ENCODE measurements around the gene KCNMA1. TPM values are rescaled to one million over a fixed set of nuclear protein-coding genes. Genes with fewer than 3 reads are reported as not detected.

Gene KCNMA1
- total RNA-seq, 3 donors from 2014 or later, result 13.6 to 37.8 (median 15.1) TPM

GRCh38 chr10:77598606-77599005 lies 39.0 kb downstream of the KCNMA1 start:
- TF ChIP-seq, protein P1, sequence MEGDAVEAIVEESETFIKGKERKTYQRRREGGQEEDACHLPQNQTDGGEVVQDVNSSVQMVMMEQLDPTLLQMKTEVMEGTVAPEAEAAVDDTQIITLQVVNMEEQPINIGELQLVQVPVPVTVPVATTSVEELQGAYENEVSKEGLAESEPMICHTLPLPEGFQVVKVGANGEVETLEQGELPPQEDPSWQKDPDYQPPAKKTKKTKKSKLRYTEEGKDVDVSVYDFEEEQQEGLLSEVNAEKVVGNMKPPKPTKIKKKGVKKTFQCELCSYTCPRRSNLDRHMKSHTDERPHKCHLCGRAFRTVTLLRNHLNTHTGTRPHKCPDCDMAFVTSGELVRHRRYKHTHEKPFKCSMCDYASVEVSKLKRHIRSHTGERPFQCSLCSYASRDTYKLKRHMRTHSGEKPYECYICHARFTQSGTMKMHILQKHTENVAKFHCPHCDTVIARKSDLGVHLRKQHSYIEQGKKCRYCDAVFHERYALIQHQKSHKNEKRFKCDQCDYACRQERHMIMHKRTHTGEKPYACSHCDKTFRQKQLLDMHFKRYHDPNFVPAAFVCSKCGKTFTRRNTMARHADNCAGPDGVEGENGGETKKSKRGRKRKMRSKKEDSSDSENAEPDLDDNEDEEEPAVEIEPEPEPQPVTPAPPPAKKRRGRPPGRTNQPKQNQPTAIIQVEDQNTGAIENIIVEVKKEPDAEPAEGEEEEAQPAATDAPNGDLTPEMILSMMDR (IDR thresholded peaks at IDR 0.05), result no peak
- no peak for TF ChIP-seq POLR2A (IDR thresholded peaks at IDR 0.05)
- no peak for TF ChIP-seq POLR2AphosphoS5 (IDR thresholded peaks at IDR 0.05)
- Histone ChIP-seq H3K27ac (no peak overlapping the region), H3K36me3 (no peaks in the 10 kb centered on the region), H3K27me3 (no peaks in the 10 kb centered on the region), H3K4me3 (no peak overlapping the region), H3K9me3 (no peaks in the 10 kb centered on the region), H3K4me1 (no peaks in the 10 kb centered on the region)
- no peak for DNase-seq (ENCODE audit: low spot score in 2 of 2)
- intact Hi-C loops (cut with DNase I; ENCODE audit: low total_unique reads), result no loop called here

GRCh38 chr10:77597560-77597959 lies 40.0 kb downstream of the KCNMA1 start:
- Histone ChIP-seq H3K9me3 (no peaks in the 10 kb centered on the region), H3K36me3 (no peaks in the 10 kb centered on the region), H3K4me1 (no peaks in the 10 kb centered on the region), H3K27me3 (no peaks in the 10 kb centered on the region), H3K4me3 (no peak overlapping the region), H3K27ac (no peak overlapping the region)
- DNase-seq (ENCODE audit: low spot score in 2 of 2), result no peak
- intact Hi-C loops (cut with DNase I; ENCODE audit: low total_unique reads), result no loop called here
- TF ChIP-seq POLR2AphosphoS5 (IDR thresholded peaks at IDR 0.05) (no peak), POLR2A (IDR thresholded peaks at IDR 0.05) (no peak)
- TF ChIP-seq, protein P1 (IDR thresholded peaks at IDR 0.05), result no peak

GRCh38 chr10:77594471-77594783 lies 43.2 kb downstream of the KCNMA1 start:
- intact Hi-C loops (cut with DNase I; ENCODE audit: low total_unique reads), result no loop called here
- Histone ChIP-seq H3K4me3 (no peak overlapping the region), H3K4me1 (no peaks in the 10 kb centered on the region), H3K27ac (no peak overlapping the region), H3K36me3 (no peaks in the 10 kb centered on the region), H3K27me3 (no peaks in the 10 kb centered on the region), H3K9me3 (no peaks in the 10 kb centered on the region)
- TF ChIP-seq POLR2A (IDR thresholded peaks at IDR 0.05) (no peak), POLR2AphosphoS5 (IDR thresholded peaks at IDR 0.05) (no peak)
- TF ChIP-seq, protein P1 (IDR thresholded peaks at IDR 0.05), result no peak
- DNase-seq (ENCODE audit: low spot score in 2 of 2), result no peak

DNA sequence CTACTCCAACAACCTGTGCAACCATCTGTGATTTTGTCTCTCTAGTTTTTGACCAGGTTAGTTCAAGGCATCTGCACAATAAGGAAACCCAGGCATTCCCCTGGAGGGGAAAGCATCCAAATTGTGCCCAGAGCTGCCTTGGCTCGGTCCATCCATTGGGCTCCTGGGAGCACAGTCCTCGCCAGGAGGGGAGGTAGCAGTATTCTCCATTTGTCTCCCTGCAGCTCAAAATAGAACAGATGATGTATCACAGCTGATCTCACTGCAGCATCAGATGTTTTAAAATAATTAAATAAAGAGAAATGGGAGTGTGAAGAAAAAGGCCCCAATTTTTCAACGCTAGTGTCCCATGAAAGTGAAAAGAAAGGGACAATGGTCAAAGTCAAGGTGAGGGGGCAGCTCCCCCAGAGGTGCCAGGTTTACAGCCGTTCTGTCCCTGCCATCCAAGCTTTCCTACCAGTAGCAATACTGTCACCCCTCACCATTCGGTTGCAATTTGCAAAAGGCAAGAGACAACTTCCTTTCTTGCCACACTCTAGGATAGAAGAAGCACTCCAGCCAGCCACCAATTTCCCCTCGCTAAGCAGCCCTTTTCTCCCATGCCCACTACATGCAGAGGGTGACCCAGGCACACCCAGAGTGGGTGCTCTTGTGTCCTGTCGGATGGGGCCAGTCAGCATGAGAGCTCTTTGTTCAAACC lies 43.7 kb downstream of the KCNMA1 start:
- intact Hi-C loops (cut with DNase I; ENCODE audit: low total_unique reads), result no loop called here
- H3K4me1 ChIP-seq, result no peaks in the 10 kb centered on the region

DNA sequence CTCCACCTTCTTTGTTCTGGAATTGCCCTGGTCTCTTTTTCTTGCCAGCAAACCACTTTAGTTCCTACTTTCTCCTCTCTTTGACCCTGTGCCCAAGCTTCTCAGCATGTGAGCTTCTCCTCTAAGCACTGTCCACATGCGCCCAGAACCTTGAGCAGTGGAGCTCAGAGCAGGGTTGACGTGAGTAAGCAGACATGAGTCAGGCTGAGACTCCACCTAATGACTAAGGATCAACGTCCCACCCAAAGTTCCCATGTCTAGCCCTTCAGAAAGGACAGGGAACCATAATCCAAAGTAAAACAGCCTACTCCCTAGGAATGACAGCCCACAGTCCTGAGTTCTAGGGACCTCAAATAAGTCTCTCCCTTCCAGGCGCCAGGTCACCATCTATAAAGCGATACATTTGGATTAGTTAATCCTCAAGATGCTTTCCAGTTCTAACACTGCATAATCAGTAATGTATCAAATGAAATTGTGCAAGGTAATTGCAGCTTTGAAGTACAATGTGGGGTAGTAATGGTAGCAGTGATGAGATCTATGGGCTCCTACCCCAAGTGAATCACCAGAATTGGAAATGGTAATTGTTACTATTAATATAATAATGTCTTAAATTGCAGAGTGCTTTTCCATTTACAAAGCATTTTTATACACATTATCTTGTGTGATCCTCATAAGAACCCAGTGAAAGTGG lies 44.5 kb downstream of the KCNMA1 start:
- TF ChIP-seq POLR2AphosphoS5 (IDR thresholded peaks at IDR 0.05) (no peak), POLR2A (IDR thresholded peaks at IDR 0.05) (no peak)
- TF ChIP-seq, protein P1 (IDR thresholded peaks at IDR 0.05), result no peak
- Histone ChIP-seq H3K27me3 (no peaks in the 10 kb centered on the region), H3K27ac (no peak overlapping the region), H3K4me1 (no peaks in the 10 kb centered on the region), H3K9me3 (no peaks in the 10 kb centered on the region), H3K36me3 (no peaks in the 10 kb centered on the region), H3K4me3 (no peak overlapping the region)
- DNase-seq (ENCODE audit: low spot score in 2 of 2), result no peak
- intact Hi-C loops (cut with DNase I; ENCODE audit: low total_unique reads), result no loop called here

More for the DNA sequence above, 43.7 kb downstream of the KCNMA1 start:
- Histone ChIP-seq H3K9me3 (no peaks in the 10 kb centered on the region), H3K27ac (no peak overlapping the region), H3K36me3 (no peaks in the 10 kb centered on the region), H3K4me3 (no peak overlapping the region), H3K27me3 (no peaks in the 10 kb centered on the region)
- DNase-seq (ENCODE audit: low spot score in 2 of 2), result no peak
- TF ChIP-seq, protein P1 (IDR thresholded peaks at IDR 0.05), result no peak
- TF ChIP-seq POLR2A (IDR thresholded peaks at IDR 0.05), result no peak
- no peak for TF ChIP-seq POLR2AphosphoS5 (IDR thresholded peaks at IDR 0.05)
